ENCODE measurements around the gene SHLD2.
"Not testable (repeated sequence)": the region's sequence is repeated elsewhere in the genome, so short reads cannot be mapped to it uniquely, and the experiment has no call there.

The SHLD2 gene

GRCh38 chr10:87142230-87143108 is 47.5 kb downstream of the SHLD2 start:
- H3K4me3 ChIP-seq (ENCODE audit: low read depth, low read length); DNase-seq (ENCODE audit: low read depth, low spot score); POLR2A ChIA-PET; CTCF ChIA-PET: not testable (repeated sequence)

DNA sequence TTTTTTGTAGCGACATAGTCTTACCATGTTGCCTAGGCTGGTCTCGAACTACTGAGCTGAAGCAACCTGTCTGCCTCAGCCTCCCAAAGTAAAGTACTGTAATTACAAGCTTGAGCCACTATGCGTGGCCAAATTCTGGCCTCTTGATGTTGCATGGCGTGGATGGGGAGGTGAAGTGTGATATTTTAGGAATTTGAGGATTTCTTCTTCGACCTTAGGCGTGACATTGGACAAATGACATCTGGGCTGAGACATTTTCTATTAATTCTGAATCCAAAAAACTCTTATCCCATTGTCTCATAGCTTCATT is 48.1 kb downstream of the SHLD2 start:
- DNase-seq (ENCODE audit: low read depth, low spot score); POLR2A ChIA-PET; CTCF ChIA-PET; H3K4me3 ChIP-seq (ENCODE audit: low read depth, low read length): not testable (repeated sequence)

GRCh38 chr10:87145598-87145997 is 50.6 kb downstream of the SHLD2 start:
- DNase-seq (ENCODE audit: low read depth, low spot score); POLR2A ChIA-PET; CTCF ChIA-PET; H3K4me3 ChIP-seq (ENCODE audit: low read depth, low read length): not testable (repeated sequence)

DNA sequence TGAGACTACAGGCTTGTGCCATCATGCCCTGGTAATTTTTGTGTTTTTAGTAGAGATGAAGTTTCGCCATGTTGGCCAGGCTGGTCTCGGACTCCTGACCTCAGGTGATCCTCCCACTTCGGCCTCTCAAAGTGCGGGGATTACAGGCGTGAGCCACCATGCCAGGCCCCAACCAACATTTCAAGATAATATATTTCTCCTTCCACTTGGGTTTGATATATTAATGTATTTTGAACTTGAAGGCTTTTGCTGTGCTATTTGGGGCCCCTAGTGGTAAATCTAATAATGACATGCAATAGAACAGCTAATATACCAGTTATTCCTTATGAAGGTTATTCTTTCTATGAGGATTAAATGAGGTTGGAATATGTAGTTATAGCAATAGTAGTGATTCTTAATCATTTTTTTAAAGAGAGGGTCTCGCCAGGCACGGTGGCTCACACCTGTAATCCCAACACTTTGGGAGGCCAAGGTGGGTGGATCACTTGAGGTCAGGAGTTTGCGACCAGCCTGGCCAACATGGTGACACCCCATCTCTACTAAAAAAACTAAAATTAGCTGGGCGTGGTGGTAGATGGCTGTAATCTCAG is 54.1 kb downstream of the SHLD2 start:
- DNase-seq (ENCODE audit: low read depth, low spot score); H3K4me3 ChIP-seq (ENCODE audit: low read depth, low read length); POLR2A ChIA-PET: not testable (repeated sequence)
- CTCF ChIA-PET: interaction anchor here (0.6 to 1.1 kb wide), 2 partner anchors 53 to 208 kb away, joined by 3 read pairs; no protein-coding TSS in a partner anchor

DNA sequence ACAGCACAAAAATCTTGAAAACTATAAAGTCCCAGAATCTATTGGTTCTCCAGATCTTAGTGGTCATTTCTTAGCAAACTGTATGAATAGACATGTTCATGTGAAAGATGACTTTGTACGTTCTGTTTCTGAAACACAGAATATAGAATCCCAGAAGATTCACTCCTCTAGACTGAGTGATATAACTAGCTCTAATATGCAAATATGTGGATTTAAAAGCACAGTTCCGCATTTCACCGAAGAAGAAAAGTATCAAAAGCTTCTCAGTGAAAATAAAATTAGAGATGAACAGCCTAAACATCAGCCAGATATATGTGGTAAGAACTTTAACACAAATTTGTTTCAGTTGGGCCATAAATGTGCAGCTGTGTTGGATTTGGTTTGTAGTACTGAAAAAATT is 56.5 kb downstream of the SHLD2 start:
- H3K4me3 ChIP-seq (ENCODE audit: low read depth, low read length); DNase-seq (ENCODE audit: low read depth, low spot score); POLR2A ChIA-PET: not testable (repeated sequence)
- CTCF ChIA-PET: interaction anchor here (0.6 kb wide), 1 partner anchor 81 kb away, joined by 3 read pairs; no protein-coding TSS in a partner anchor

DNA sequence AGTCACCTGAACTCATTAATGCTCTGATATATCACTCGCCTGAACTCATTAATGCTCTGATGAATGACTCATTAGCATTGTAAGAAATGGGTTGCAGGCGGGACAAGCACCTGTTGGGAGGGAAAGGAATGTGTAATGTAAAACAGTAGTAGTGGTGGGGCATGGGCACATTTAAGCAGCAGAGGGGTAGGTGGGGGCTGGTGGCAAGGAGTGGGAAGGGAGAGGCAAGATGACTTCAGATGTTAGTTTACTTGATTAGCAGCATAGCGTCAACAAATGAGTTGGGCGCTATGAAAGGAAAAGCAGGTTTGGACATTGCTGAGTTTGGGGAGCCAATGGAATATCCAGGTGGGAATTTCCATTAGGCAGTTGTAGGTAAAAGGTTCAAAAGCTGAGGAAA is 61.8 kb downstream of the SHLD2 start:
- POLR2A ChIA-PET; DNase-seq (ENCODE audit: low read depth, low spot score); CTCF ChIA-PET; H3K4me3 ChIP-seq (ENCODE audit: low read depth, low read length): not testable (repeated sequence)

GRCh38 chr10:87157821-87158220 is 62.8 kb downstream of the SHLD2 start:
- POLR2A ChIA-PET: not testable (repeated sequence)
- peak; percentile 54 for DNase-seq (ENCODE audit: low read depth, low spot score)

DNA sequence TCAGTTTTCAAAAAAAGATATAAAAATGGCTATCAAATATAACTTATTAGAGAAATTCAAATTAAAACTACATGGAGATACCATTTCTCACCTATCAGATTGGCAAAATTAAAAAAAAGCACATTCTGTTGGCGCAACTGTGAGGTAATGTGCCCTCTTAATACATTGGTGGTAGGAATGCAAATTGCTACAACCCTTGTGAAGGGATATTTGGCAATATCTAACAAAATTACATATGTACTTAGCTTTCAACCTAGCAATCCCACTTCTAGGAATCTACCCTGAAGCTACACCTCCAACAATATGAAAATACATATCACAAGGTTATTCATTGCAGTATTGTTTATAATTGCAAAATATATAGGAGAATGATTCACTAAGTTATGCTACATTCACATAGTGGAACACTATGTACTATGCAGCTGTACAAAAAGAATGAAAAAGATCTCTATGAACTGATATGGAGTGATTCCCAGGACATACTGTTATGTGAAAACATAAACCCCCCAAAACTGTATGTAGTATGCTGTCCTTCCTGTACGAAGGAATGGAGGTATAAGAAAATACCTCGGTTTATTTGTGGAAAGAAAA is 67.8 kb downstream of the SHLD2 start:
- POLR2A ChIA-PET; CTCF ChIA-PET; DNase-seq (ENCODE audit: low read depth, low spot score); H3K4me3 ChIP-seq (ENCODE audit: low read depth, low read length): not testable (repeated sequence)

More at GRCh38 chr10:87157821-87158220, 62.8 kb downstream of the SHLD2 start:
- H3K4me3 ChIP-seq (ENCODE audit: low read depth, low read length); CTCF ChIA-PET: not testable (repeated sequence)

- CTCF ChIA-PET; DNase-seq (ENCODE audit: low read depth, low spot score); POLR2A ChIA-PET; H3K4me3 ChIP-seq (ENCODE audit: low read depth, low read length): not testable (repeated sequence)
These were observed 68.4 kb downstream of the SHLD2 start for GRCh38 chr10:87163414-87163813.

GRCh38 chr10:87169857-87170256 is 74.9 kb downstream of the SHLD2 start:
- H3K4me3 ChIP-seq (ENCODE audit: low read depth, low read length); CTCF ChIA-PET; DNase-seq (ENCODE audit: low read depth, low spot score); POLR2A ChIA-PET: not testable (repeated sequence)

GRCh38 chr10:87170705-87171104 is 75.7 kb downstream of the SHLD2 start:
- CTCF ChIA-PET; DNase-seq (ENCODE audit: low read depth, low spot score); POLR2A ChIA-PET; H3K4me3 ChIP-seq (ENCODE audit: low read depth, low read length): not testable (repeated sequence)

- H3K4me3 ChIP-seq (ENCODE audit: low read depth, low read length); DNase-seq (ENCODE audit: low read depth, low spot score); POLR2A ChIA-PET; CTCF ChIA-PET: not testable (repeated sequence)
These were observed 76.7 kb downstream of the SHLD2 start for GRCh38 chr10:87171670-87172069.

DNA sequence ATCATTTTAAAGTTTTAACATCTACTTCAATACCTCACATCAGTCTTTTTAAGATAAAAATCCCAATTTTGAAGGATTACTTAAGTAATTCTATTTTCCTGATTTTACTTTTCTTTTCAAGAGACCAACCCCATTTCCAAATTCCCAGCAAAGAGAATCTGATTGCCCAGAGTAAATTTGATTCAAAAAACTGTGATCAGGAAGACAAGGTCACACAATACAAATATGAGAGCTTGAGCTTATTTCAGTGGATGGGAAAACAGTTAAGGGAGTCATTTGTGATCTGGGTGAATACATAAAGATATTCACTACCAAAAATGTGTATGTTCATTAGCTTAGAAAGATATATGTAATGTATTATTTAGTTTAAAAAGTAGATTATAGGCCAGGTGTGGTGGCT is 77.2 kb downstream of the SHLD2 start:
- POLR2A ChIA-PET; H3K4me3 ChIP-seq (ENCODE audit: low read depth, low read length); CTCF ChIA-PET: not testable (repeated sequence)

DNA sequence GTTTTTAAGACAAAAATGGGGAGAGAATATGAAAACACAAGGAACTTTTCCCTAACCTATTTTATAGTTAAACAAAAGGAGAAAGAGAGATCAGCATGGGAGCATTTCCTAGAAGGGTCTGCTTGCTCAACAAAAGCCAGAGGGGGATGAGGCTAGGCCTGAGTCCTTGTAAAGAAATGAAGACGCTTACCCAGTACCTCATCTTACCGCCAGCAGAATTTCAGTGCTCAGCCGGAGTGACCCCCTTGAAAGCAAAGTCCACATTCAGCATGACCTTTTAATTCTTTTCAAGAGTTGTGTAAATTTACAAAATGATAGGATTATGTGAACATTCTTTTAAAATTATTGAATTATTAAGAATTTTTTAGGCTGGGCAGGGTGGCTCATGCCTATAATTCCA is 82.6 kb downstream of the SHLD2 start:
- DNase-seq (ENCODE audit: low read depth, low spot score); POLR2A ChIA-PET; CTCF ChIA-PET: not testable (repeated sequence)

More for the DNA sequence above, 77.2 kb downstream of the SHLD2 start:
- not testable (repeated sequence) for DNase-seq (ENCODE audit: low read depth, low spot score)

DNA sequence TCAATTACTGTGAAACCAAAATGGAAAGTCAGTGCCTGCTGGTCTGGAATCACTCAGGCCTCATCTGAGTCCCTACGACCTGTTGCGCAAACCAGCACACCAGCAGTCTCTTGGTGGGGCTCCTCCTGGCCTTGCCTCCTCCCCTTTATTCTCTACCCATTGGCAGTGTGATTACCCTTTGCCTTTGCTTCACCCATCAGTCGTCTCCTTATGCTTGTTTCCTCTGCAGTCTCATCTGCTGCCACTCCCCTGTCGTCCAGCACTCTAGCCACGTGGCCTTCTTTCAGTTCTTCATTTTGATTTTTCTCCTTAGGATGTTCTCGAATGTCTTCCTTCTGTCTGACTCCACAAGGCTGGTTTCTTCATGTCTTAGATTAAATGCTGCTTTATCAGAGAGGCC is 89.4 kb downstream of the SHLD2 start:
- CTCF ChIA-PET; DNase-seq (ENCODE audit: low read depth, low spot score); H3K4me3 ChIP-seq (ENCODE audit: low read depth, low read length); POLR2A ChIA-PET: not testable (repeated sequence)

More for the DNA sequence above, 82.6 kb downstream of the SHLD2 start:
- not testable (repeated sequence) for H3K4me3 ChIP-seq (ENCODE audit: low read depth, low read length)

GRCh38 chr10:87186016-87186415 is 91.0 kb downstream of the SHLD2 start:
- CTCF ChIA-PET; POLR2A ChIA-PET; H3K4me3 ChIP-seq (ENCODE audit: low read depth, low read length); DNase-seq (ENCODE audit: low read depth, low spot score): not testable (repeated sequence)

DNA sequence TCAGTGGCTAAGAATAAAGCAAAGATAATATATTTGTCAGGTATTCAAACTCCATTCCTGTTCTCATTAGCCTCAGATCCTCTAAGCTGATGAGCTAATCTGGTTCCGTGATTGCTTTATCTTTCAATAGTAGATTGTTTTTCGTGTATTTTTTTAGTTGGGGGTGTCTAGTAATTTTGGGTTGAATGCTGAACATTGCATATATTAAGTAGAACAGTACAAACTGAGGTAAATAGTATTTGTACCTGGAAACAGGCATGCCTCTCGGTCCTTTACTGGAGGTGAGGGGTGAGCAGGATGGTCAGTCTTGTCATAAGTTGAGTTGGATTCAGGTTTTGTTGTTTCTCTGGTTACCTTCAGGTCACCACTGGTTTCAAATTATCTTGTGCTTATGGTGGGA is 92.6 kb downstream of the SHLD2 start:
- POLR2A ChIA-PET; H3K4me3 ChIP-seq (ENCODE audit: low read depth, low read length); DNase-seq (ENCODE audit: low read depth, low spot score); CTCF ChIA-PET: not testable (repeated sequence)
